Tibial nerve (tissue), 3 donors: ENCODE data around the gene PLEKHG2.

Experiments used
- CTCF ChIP-seq, 5 experiments: fragments of 200-600 bp in 3 of 5; fragments of 450-650 bp in 2 of 5; sonication (generic) in 3 of 5; IDR thresholded peaks; one replicate each; pipeline ENCODE4 v1.5.1; 2016 to 2019; ENCODE audit warnings: antibody characterized with exemption in 5 of 5, mild to moderate bottlenecking in 3 of 5, moderate library complexity in 2 of 5
- POLR2A ChIP-seq, 2 donors: fragments of 450-650 bp; IDR thresholded peaks; one replicate each; pipeline ENCODE4 v1.6.1; 2017; ENCODE audit warnings: antibody characterized with exemption in 2 of 2, mild to moderate bottlenecking in 2 of 2, moderate library complexity in 2 of 2

- TF ChIP-seq POLR2A (IDR thresholded peaks at IDR 0.05): no peak
- TF ChIP-seq CTCF (IDR thresholded peaks at IDR 0.05): no peak
Observed at GRCh38 chr19:39416152-39417120, 4.0 kb downstream of the PLEKHG2 start.
